Lower leg skin (tissue), 3 donors: Measurements from ENCODE around the gene IPO9.

Source experiments
- CTCF ChIP-seq, 3 donors: fragments of 450-650 bp; IDR thresholded peaks; one replicate each; pipeline ENCODE4 v1.5.1; 2016; ENCODE audit warnings: antibody characterized with exemption in 3 of 3, mild to moderate bottlenecking in 3 of 3, moderate library complexity in 2 of 3
- POLR2A ChIP-seq, 2 donors: fragments of 450-650 bp; IDR thresholded peaks; one replicate each; pipeline ENCODE4 v1.6.1; 2016 to 2017; ENCODE audit warnings: antibody characterized with exemption in 2 of 2, mild to moderate bottlenecking in 1 of 2, moderate library complexity in 1 of 2

DNA sequence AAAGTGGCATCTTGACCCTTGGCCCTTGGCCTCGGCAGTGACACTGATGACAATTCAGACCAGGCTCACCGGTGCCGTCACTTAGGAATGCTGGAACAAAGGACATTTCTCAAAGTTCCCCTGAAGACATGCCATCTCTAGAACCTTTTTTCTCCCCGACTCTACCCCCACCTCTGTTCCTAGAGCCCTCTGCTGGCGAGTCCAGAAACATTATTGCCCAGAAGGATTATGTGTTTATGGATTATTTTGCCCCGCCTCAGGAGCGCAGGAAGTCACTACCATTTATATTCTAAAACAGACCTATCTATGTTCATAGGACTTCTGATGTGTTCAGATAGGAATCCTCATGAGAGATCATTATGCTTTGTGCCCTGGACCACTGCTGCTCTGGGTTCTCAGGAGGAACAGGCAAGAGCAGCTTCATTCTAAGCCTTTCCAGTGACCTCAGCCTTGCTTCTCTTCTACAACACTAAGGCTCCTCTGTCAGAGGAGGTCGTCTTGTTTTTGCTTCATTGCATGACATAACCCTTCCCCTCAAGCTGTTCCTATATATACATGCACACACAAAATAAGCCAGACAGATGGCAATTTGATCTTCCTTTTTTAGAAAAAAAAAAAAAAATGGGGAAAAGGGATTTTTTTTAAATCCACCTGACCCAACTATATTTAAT is 47.3 kb downstream of the IPO9 start:
- no peak for TF ChIP-seq CTCF (IDR thresholded peaks at IDR 0.05)
- no peak for TF ChIP-seq POLR2A (IDR thresholded peaks at IDR 0.05)
